Activated CD4-positive, alpha-beta T cell treated with anti-CD3 and anti-CD28 coated beads, Interleukin-2, amount 10 ng/mL, durations not matched to agents 24 days and 14 days (primary cell): ENCODE results near the gene KSR1. TPM values are rescaled to one million over a fixed set of nuclear protein-coding genes. Genes with fewer than 3 reads are reported as not detected.

Experiments used
- DNase-seq: peaks from one replicate; pipeline ENCODE4 v3.0.0; 2022
- H3K27ac Mint-ChIP-seq: one replicate; pipeline ENCODE4 v1.8.0; 2022; ENCODE audit warnings: mild to moderate bottlenecking, mixed read lengths
- H3K27me3 Mint-ChIP-seq: one replicate; pipeline ENCODE4 v1.8.0; 2022; ENCODE audit warnings: mixed read lengths
- H3K36me3 Mint-ChIP-seq: one replicate; pipeline ENCODE4 v1.8.0; 2022; ENCODE audit warnings: low read depth, mild to moderate bottlenecking, mixed read lengths
- H3K4me1 Mint-ChIP-seq: one replicate; pipeline ENCODE4 v1.8.0; 2021; ENCODE audit warnings: mixed read lengths
- H3K4me3 Mint-ChIP-seq: one replicate; pipeline ENCODE4 v1.8.0; 2022; ENCODE audit warnings: mild to moderate bottlenecking, moderate library complexity, mixed read lengths
- H3K9me3 Mint-ChIP-seq: one replicate; pipeline ENCODE4 v1.8.0; 2021; ENCODE audit warnings: mixed read lengths
- intact Hi-C: fragments of 100-400 bp; cut with micrococcal nuclease; formaldehyde crosslinking; loops from one replicate; pipeline ENCODE4 v1.15.1; 2023
- total RNA-seq: library from RNA; stranded (reverse); gene quantifications from 2 replicates; pipeline ENCODE4 v1.2.3, GENCODE V29; 2022

The KSR1 gene
- total RNA-seq, 1 donor from 2014 or later: 104 TPM

GRCh38 chr17:27577121-27577761, 121.0 kb downstream of the KSR1 start:
- intact Hi-C loops: no loop called here
- H3K36me3 Mint-ChIP-seq: peaks cover 47% of the 10 kb centered on the region

GRCh38 chr17:27577884-27578717, 121.9 kb downstream of the KSR1 start:
- Mint-ChIP-seq H3K27me3 (no peaks in the 10 kb centered on the region), H3K4me3 (peak overlapping the region; percentile 22), H3K36me3 (peaks cover 45% of the 10 kb centered on the region), H3K4me1 (peaks cover 76% of the 10 kb centered on the region), H3K9me3 (peaks cover 10% of the 10 kb centered on the region), H3K27ac (peak overlapping the region; percentile 86)
- intact Hi-C loops: no loop called here
- DNase-seq: no peak

More at GRCh38 chr17:27577121-27577761, 121.0 kb downstream of the KSR1 start:
- DNase-seq: peak; percentile 63
- H3K4me1 Mint-ChIP-seq: peaks cover 84% of the 10 kb centered on the region
- H3K27ac Mint-ChIP-seq: peak overlapping the region; percentile 86
- H3K9me3 Mint-ChIP-seq: peaks cover 10% of the 10 kb centered on the region
- no peaks in the 10 kb centered on the region for H3K27me3 Mint-ChIP-seq
- H3K4me3 Mint-ChIP-seq: peak overlapping the region; percentile 28

GRCh38 chr17:27578718-27579085, 122.5 kb downstream of the KSR1 start:
- Mint-ChIP-seq H3K9me3 (peaks cover 10% of the 10 kb centered on the region), H3K27ac (peak overlapping the region; percentile 86), H3K4me3 (peak overlapping the region; percentile 40), H3K36me3 (peaks cover 51% of the 10 kb centered on the region), H3K27me3 (no peaks in the 10 kb centered on the region), H3K4me1 (peaks cover 72% of the 10 kb centered on the region)
- intact Hi-C loops: loop anchor here (1.0 kb wide), 1 partner anchor 105 kb away; no protein-coding TSS in a partner anchor
- DNase-seq: peak; percentile 86

GRCh38 chr17:27579304-27579703, 123.1 kb downstream of the KSR1 start:
- Mint-ChIP-seq H3K36me3 (peaks cover 50% of the 10 kb centered on the region), H3K9me3 (peaks cover 6% of the 10 kb centered on the region), H3K4me3 (peak overlapping the region; percentile 40), H3K27me3 (no peaks in the 10 kb centered on the region), H3K4me1 (peaks cover 67% of the 10 kb centered on the region), H3K27ac (peak overlapping the region; percentile 86)
- intact Hi-C loops: loop anchor here (1.0 kb wide), 1 partner anchor 106 kb away; no protein-coding TSS in a partner anchor
- DNase-seq: peak; percentile 65

GRCh38 chr17:27579897-27580321, 123.7 kb downstream of the KSR1 start:
- DNase-seq: peak; percentile 69
- Mint-ChIP-seq H3K27me3 (no peaks in the 10 kb centered on the region), H3K27ac (peak overlapping the region; percentile 91), H3K9me3 (peaks cover under 1% of the 10 kb centered on the region), H3K36me3 (peaks cover 46% of the 10 kb centered on the region), H3K4me1 (peaks cover 61% of the 10 kb centered on the region), H3K4me3 (peak overlapping the region; percentile 44)
- intact Hi-C loops: loop anchor here (1.0 to 2.0 kb wide), 3 partner anchors 36 to 107 kb away; no protein-coding TSS in a partner anchor

- Mint-ChIP-seq H3K27me3 (no peaks in the 10 kb centered on the region), H3K27ac (peak overlapping the region; percentile 45), H3K4me3 (no peak overlapping the region), H3K4me1 (peaks cover 50% of the 10 kb centered on the region), H3K36me3 (peaks cover 49% of the 10 kb centered on the region), H3K9me3 (no peaks in the 10 kb centered on the region)
- DNase-seq: no peak
- intact Hi-C loops: loop anchor here (2.0 kb wide), 1 partner anchor 54 kb away; no protein-coding TSS in a partner anchor
Measured at GRCh38 chr17:27581016-27581415, 124.8 kb downstream of the KSR1 start.

GRCh38 chr17:27582696-27583095, 126.4 kb downstream of the KSR1 start:
- Mint-ChIP-seq H3K4me3 (no peak overlapping the region), H3K27me3 (no peaks in the 10 kb centered on the region), H3K4me1 (peaks cover 38% of the 10 kb centered on the region), H3K36me3 (peaks cover 42% of the 10 kb centered on the region), H3K9me3 (no peaks in the 10 kb centered on the region), H3K27ac (no peak overlapping the region)
- intact Hi-C loops: no loop called here
- no peak for DNase-seq

GRCh38 chr17:27585153-27585681, 129.0 kb downstream of the KSR1 start:
- H3K27me3 Mint-ChIP-seq: no peaks in the 10 kb centered on the region
- peaks cover 42% of the 10 kb centered on the region for H3K36me3 Mint-ChIP-seq
- H3K9me3 Mint-ChIP-seq: no peaks in the 10 kb centered on the region
- H3K4me1 Mint-ChIP-seq: peaks cover 16% of the 10 kb centered on the region
- H3K4me3 Mint-ChIP-seq: no peak overlapping the region
- DNase-seq: no peak
- intact Hi-C loops: no loop called here
- H3K27ac Mint-ChIP-seq: no peak overlapping the region

- Mint-ChIP-seq H3K36me3 (peaks cover 43% of the 10 kb centered on the region), H3K9me3 (no peaks in the 10 kb centered on the region), H3K4me3 (no peak overlapping the region), H3K27me3 (no peaks in the 10 kb centered on the region), H3K4me1 (peaks cover 14% of the 10 kb centered on the region), H3K27ac (no peak overlapping the region)
- intact Hi-C loops: no loop called here
- no peak for DNase-seq
Measured at GRCh38 chr17:27585792-27586191, 129.5 kb downstream of the KSR1 start.

GRCh38 chr17:27586203-27586721, 130.0 kb downstream of the KSR1 start:
- intact Hi-C loops: no loop called here
- H3K4me3 Mint-ChIP-seq: no peak overlapping the region
- H3K9me3 Mint-ChIP-seq: no peaks in the 10 kb centered on the region
- H3K27ac Mint-ChIP-seq: peak overlapping the region; percentile 29
- peaks cover 44% of the 10 kb centered on the region for H3K36me3 Mint-ChIP-seq
- DNase-seq: no peak
- peaks cover 9% of the 10 kb centered on the region for H3K4me1 Mint-ChIP-seq
- no peaks in the 10 kb centered on the region for H3K27me3 Mint-ChIP-seq

GRCh38 chr17:27588354-27588753, 132.1 kb downstream of the KSR1 start:
- H3K27ac Mint-ChIP-seq: no peak overlapping the region
- intact Hi-C loops: no loop called here
- H3K36me3 Mint-ChIP-seq: peaks cover 42% of the 10 kb centered on the region
- H3K9me3 Mint-ChIP-seq: no peaks in the 10 kb centered on the region
- no peaks in the 10 kb centered on the region for H3K27me3 Mint-ChIP-seq
- H3K4me1 Mint-ChIP-seq: peaks cover 2% of the 10 kb centered on the region
- DNase-seq: no peak
- no peak overlapping the region for H3K4me3 Mint-ChIP-seq

- H3K36me3 Mint-ChIP-seq: peaks cover 45% of the 10 kb centered on the region
- intact Hi-C loops: no loop called here
- no peak for DNase-seq
- peak overlapping the region; percentile 57 for H3K27ac Mint-ChIP-seq
- H3K4me1 Mint-ChIP-seq: peaks cover 18% of the 10 kb centered on the region
- no peak overlapping the region for H3K4me3 Mint-ChIP-seq
- H3K9me3 Mint-ChIP-seq: no peaks in the 10 kb centered on the region
- H3K27me3 Mint-ChIP-seq: no peaks in the 10 kb centered on the region
Measured at GRCh38 chr17:27590864-27591263, 134.6 kb downstream of the KSR1 start.

GRCh38 chr17:27591986-27592385, 135.7 kb downstream of the KSR1 start:
- Mint-ChIP-seq H3K4me1 (peaks cover 19% of the 10 kb centered on the region), H3K27me3 (no peaks in the 10 kb centered on the region), H3K27ac (no peak overlapping the region), H3K4me3 (no peak overlapping the region), H3K9me3 (no peaks in the 10 kb centered on the region), H3K36me3 (peaks cover 49% of the 10 kb centered on the region)
- intact Hi-C loops: no loop called here
- no peak for DNase-seq
